Stimulated activated CD4-positive, alpha-beta T cell treated with anti-CD3 and anti-CD28 coated beads, TNF-alpha, amount 100 ng/mL, for 4 hours (primary cell): ENCODE measurements around the gene STX2.
"Not testable (repeated sequence)": the region's sequence is repeated elsewhere in the genome, so short reads cannot be mapped to it uniquely, and the experiment has no call there.

Experiments used
- DNase-seq, 3 experiments: peaks; one replicate each; pipeline ENCODE4 v3.0.0-alpha.2; 2020; ENCODE audit warnings: low read depth in 3 of 3

Gene STX2

DNA sequence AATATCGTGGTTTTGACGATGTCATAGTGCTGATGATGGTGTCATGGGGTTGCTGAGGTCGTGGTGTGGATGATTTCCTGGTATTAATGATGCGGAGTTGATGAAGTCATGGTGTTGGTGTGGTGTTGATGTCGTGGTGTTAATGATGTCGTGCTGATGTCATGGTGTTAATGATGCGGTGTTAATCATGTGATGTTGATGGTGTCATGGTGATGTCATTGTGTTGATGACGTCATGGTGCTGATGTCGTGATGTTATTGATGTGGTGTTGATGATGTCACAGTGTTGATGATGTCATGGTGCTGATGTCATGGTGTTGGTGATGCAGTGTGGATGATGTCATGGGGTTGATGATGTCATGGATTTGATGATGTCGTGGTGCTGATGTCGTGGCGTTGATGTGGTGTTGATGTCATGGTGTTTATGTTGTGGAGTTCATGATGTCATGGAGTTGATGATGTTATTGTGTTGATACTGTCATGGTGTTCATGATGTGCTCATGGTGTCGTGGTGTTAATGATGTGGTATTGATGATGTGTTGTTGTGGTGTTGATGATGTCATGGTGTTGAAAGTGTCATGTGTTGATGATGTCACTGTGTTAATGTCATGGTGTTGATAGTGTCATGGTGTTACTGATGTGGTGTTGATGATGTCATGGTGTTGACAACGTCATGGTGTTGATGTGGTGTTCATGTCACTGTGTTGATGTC lies 74.4 kb downstream of the STX2 start:
- no peak for DNase-seq

DNA sequence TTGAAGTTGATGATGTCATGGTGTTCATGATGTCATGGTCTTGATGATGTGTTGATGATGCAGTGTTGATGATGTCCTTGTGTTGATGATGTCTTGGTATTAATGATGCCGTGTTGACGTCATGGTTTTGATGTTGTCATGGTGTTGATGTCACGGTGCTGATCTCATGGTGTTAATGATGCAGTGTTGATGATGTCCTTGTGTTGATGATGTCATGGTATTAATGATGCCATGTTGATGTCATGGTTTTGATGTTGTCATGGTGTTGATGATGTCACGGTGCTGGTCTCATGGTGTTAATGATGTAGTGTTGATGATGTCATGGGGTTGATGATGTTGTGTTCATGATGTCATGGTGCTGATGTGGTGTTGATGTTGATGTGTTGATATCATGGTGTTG lies 75.0 kb downstream of the STX2 start:
- DNase-seq, result no peak

DNA sequence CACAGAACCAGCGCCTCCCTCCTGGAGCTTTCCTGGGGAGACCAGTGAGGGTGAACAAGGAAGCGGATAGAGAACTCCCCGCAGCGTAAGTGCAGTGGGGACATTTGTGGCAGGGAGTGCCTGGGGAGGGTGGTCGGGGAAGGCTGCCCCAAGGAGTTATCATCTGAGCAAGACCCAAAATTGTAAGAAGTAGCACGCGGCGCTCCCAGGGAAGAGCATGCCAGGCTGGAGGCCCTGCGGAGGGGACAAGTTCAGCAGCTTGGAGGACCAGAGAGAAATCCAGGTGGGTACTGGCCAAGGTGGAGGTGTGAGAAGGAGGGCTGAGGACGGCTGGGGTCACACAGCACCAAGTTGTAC lies 76.8 kb downstream of the STX2 start:
- no peak for DNase-seq

DNA sequence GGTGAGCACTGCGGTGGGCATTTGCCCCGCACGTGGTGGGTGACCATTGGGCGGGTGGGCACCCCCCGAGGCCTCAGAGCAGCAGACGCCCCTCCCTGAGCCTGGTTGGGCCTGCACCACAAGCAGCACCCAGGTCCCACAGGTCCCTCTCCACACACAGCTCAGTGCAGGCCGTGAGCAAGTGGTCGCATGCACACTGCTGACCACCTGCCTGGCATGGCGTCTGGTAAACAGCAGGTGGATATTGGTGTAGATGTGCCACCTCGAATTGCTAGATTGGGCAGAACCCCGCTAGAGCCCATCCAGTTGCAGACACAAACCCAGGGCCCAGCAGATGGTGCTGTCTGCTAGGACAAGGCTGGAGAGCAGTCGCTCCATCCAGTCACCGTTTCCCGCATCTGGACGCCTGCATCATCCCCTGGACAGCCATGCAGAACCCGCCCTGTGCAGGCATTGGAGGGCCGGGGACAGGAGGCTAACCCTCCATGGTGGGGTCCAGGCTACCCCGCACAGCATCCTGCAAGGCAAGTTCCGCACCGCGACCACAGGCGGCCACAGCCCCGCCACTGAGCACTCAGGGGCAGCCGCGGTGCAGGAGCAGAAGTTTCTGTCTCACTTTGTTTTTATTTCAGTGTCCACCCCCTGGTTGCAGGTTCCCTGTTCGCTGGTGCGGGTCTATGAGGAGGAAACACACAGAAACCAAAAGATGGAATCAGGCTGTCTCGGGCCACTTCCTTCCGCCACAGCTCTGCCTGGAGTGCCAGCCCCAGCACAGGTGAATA lies 77.3 kb downstream of the STX2 start:
- peak; percentile 27 to 45 (median 36) for DNase-seq

DNA sequence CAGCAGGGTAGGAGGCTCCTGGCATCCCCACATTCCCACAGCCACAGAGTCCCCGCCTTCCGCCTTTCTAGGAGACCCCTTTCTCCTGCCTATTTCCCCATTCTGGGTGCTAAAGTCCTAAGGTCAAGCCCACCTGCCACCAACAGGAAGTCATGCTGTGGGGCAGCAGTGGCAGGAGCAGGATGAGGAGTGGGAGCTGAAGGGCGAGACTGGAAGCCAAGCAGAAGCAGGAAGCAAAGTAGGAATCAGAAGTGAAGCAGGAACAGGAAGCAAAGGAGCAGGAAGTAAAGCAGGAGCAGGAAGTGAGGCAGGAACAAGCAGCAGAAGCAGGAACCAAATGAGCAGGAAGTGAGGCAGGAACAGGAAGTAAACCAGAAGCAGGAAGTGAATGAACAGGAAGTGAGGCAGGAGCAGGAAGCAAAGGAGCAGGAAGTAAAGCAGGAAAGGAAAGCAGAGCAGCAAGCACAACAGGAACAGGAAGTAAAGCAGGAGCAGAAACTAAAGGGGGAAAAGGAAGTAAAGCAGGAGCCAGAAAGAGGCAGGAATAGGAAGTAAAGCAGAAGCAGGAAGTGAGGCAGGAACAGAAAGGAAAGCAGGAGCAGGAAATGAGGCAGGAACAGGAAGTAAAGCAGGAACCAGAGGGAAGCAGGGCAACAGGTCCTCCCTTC lies 84.7 kb downstream of the STX2 start:
- DNase-seq, result no peak

DNA sequence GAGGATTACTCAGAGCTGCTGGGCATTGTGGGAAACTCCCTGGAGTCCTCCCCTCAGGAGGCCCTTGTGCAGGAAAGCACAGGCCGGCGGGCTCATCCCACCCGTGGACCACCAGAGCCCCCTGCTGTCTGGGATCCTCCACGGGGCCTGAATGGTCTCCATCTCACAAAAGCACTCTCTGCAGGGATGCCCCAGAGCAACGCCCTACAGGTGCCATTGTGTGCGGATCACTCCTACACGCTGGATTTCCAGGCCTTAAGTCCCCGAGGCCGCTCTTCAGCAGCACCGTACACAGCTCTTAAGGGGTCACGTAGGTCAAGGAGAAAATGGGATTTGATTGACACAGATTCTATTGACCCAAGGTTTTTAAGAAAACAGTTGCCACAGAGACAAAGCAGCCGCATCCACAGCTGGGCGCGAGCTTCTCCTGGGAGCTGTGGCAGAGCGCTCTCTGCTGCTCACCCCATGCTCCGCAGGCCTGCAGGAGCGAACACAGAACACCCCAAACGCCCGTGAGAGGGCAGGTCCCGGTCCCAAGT lies 86.3 kb downstream of the STX2 start:
- no peak for DNase-seq

DNA sequence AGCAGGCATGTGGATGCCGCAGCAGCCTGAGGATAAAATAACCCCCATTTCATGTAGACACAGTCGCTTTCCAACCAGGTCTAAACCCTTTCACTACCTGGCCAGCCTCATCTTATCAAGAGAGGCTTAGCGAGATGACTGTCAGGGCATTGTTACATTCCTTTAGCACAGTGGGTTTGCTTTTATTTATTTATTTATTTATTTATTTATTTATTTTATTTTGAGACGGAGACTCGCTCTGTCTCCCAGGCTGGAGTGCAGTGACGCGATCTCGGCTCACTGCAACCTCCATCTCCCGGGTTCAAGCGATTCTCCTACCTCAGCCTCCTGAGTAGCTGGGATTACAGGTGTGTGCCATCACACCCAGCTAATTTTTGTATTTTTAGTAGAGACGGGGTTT lies 87.0 kb downstream of the STX2 start:
- DNase-seq, result not testable (repeated sequence)

DNA sequence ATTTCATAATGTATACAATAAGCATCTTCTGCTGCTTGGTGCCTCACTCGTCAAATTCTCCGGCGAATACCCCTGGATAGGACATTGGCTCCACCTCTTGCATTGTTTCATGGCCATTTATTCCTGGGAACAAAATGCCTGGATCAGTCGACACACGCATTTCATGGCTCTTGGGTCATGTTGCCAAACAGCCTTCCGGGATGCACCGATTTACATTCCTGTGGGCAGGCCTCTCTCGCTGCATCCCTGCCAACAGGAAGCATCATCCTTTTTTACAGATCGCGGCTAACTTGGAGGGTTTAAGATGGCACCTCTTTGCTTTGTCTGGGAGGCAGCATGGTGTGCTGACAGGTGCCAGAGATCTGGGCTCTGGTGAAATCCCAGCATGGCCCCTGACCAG lies 90.3 kb downstream of the STX2 start:
- DNase-seq, result no peak

DNA sequence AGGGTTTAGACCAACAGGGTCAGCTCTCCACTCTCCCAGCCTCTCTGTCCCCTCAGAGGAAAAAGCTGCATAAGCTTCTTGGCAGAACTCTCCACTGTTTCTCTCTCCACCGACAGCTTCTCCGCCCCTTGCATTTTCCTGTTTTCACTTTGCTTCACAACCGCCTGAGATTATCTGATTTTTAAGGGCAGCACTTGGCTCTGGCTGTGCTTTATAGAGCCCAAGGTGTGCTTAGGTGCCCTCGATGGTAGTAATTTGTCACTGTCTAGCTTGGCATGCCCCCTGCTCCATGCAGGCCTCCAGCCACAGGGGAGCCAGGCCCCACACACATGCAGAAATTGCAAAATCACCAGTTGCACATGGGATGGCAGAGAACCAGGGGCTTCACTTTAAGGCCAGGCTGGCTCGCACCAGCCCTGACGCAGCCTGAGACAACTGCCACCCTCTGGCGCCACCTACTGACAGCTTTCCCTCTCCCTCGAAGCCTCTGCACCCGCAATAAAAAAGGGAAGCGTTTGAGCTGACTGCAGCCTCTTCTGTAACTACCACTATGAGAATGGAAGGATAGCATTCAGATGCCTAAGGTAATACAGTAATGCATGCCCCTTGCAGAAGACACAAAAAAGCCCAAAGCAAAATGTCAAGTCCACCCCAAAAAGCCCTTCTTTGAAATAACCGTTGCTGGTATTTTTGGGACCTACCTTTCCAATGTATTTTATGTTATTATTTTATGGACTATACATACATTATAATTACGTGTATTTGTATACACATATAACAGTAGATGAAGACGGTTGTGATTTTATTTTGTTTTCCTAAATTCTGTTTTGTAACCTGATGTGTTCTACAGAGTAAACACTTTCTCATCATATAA lies 90.9 kb downstream of the STX2 start:
- DNase-seq, result peak; percentile 38 to 66 (median 43)

DNA sequence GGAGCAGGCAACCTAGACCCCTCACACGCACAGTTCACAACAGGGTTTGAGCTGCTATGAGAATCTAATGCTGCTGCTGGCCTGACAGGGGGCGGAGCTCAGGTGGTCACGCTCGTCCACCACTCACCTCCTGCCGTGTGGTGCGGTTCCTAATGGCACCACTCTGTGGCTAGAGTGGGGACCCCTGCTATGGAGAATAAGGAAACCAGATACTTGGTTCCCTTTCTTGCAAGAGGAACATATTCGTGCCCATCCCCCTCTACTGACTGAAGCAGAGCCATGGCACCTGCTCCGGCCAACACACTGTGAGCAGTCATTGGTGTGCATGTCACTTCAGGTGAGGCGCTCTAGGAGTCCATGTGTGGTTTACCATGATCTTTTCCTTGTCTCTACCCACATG lies 92.5 kb downstream of the STX2 start:
- DNase-seq, result no peak

DNA sequence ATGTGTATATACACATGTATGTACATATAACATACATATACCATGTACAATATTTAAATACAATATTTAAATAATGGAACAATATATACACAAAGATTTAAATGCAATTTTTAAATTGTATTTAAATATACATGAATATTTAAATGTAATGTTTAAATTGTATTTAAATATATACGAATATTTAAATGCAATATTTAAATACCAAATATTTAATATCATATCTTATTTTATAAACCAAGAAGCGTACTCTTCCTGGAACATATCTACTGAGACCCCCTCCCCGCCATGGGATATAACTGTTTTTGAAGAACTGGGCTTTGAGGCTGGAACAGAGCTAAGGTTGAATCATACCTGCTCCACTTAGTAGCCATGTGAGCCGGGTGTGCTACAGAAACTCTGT lies 93.1 kb downstream of the STX2 start:
- DNase-seq, result no peak

DNA sequence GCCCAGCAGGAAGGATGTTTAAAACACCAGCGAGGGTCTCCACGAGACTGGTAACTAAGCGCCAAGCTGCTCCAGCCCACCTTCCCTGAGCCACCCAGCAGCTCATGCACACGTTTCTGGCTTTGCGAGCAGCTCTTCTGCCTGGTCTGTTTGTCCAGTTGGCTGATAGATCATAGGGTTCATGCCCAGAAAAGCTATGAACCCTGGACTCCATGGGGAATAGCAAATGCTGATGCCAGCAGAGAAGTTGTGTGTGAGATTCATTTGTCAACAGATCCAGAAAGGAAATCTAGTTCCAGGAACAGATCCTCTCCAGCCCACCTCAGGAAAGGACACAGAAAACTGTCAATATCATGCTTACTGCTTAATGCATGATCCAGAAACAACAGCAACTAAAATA lies 94.8 kb downstream of the STX2 start:
- DNase-seq, result no peak

DNA sequence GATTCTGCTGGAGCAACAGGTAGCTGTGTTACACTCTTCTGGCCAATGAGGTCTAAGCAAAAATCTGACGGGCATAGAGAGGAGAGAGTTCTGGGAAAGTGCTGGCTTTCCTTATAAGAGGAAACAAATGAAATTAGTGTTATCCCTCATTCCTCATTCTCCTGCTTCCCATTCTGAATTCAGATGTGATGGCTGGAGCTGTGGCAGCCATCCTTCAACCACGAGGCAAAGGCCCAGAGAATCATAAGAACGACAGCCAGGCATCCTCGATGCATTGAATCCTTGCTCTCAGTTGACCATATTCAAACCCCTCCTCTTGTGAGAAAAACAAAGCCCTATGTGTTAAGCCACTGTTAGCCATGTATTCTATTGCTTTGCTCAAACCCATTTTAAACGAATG lies 95.4 kb downstream of the STX2 start:
- no peak for DNase-seq

DNA sequence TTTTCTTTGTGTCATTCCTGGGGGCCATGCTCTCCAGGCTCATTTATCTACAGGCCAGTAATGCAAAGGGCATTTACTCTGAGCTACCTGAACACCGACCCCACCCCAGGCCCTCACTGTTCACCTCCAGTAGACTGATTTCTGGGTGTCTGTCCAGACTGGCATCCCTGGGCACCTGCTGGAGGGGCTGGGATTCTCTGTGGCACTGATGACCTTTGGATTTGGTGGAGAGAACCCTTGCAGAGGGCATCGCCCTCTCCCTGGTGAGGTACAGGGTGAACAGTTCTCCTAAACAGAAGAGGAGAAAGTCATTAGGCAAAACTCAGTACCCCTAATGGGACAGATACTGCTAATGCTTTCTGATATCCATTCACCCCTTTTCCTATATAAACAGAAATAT lies 95.9 kb downstream of the STX2 start:
- DNase-seq, result no peak

DNA sequence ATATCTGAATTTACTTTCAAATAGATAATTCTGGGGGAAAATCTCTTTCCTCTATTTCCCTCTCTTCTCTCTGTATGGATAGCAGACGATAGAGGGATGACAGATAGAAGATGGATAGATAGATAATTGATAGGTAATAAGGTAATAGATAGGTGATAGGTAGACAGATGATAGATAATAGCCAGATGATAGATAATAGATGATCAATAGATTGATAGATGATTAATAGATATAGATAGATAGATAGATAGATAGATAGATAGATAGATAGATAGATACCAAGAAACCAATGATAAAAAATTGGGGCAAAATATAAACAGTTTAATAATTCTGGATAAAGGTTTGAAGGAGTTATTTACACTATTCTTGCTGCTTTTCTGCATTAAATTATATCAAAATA lies 96.3 kb downstream of the STX2 start:
- DNase-seq, result no peak

DNA sequence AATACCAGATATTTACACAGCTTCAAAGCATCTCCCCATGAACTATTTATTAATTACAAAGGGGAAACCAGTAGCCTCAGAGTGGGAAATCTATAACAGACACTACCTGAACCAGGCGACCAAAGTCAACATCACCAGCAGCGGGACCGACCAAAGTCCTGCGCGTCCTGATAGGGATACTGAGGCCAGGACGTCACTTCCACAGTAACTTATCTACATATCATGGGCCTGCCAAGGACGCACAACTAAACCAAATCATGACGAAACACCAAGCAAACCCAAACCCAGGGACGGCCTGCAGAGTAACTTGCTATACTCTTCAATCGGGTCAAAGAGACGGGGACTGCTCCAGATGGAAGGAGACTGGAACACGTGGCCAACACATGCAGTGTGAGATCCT lies 96.9 kb downstream of the STX2 start:
- no peak for DNase-seq
